ENCODE data around the gene TAX1BP1.

DNA sequence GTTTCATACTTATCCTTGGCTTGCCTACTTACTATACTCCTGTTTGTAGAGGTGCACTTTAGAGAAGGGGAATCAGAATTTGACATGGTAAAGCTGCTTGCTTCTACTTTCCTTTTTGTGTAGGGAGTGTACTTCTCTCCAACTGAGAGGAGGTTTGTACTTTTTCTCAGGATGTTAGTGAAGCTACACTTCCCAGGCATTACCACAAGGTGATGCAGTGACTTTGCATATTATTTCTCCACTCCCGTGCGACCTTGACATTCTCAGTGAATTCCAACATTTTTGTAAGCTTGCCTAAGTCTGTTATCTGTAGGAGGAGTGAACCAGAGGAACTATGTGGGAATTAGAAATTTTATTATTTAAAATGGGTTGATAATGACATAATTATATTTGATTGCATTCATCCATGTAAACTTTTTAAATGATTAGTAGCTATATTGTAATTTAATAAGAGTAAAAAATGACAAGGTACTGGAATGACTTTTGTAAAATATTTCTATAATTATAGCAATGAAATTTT, 5.2 kb downstream of the TAX1BP1 start:
- TF ChIP-seq, protein P1, sequence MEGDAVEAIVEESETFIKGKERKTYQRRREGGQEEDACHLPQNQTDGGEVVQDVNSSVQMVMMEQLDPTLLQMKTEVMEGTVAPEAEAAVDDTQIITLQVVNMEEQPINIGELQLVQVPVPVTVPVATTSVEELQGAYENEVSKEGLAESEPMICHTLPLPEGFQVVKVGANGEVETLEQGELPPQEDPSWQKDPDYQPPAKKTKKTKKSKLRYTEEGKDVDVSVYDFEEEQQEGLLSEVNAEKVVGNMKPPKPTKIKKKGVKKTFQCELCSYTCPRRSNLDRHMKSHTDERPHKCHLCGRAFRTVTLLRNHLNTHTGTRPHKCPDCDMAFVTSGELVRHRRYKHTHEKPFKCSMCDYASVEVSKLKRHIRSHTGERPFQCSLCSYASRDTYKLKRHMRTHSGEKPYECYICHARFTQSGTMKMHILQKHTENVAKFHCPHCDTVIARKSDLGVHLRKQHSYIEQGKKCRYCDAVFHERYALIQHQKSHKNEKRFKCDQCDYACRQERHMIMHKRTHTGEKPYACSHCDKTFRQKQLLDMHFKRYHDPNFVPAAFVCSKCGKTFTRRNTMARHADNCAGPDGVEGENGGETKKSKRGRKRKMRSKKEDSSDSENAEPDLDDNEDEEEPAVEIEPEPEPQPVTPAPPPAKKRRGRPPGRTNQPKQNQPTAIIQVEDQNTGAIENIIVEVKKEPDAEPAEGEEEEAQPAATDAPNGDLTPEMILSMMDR (IDR thresholded peaks at IDR 0.05) = peak; percentile 31 to 73 (median 56)
- TF ChIP-seq POLR2A (IDR thresholded peaks at IDR 0.05) = no peak
